Measurements from ENCODE around the gene TRABD. TPM values are rescaled to one million over a fixed set of nuclear protein-coding genes. Genes with fewer than 3 reads are reported as not detected.

The TRABD gene
- polyA plus RNA-seq, 1 donor from 2014 or later = 31.8 TPM

- Histone ChIP-seq H3K9me2 (ENCODE audit: insufficient read depth, low read length) (no peaks in the 10 kb centered on the region), H2AFZ (ENCODE audit: low read depth, low read length) (no peak overlapping the region), H3K79me2 (replicated peaks; ENCODE audit: insufficient read depth, low read length) (no peaks in the 10 kb centered on the region), H3K9me3 (ENCODE audit: low read length) (no peaks in the 10 kb centered on the region), H3K4me3 (ENCODE audit: low read length) (no peak overlapping the region), H3K27ac (ENCODE audit: low read length) (no peak overlapping the region), H3K27me3 (ENCODE audit: insufficient read depth, low read depth, low read length) (peaks cover 5% of the 10 kb centered on the region), H4K20me1 (ENCODE audit: insufficient read depth) (no peaks in the 10 kb centered on the region), H3K4me2 (ENCODE audit: low read length) (no peak overlapping the region), H3K9ac (ENCODE audit: low read length) (no peak overlapping the region), H3K36me3 (ENCODE audit: insufficient read depth, low read length) (no peaks in the 10 kb centered on the region), H3F3A (ENCODE audit: insufficient read depth, low read length, poor library complexity, severe bottlenecking) (no peaks in the 10 kb centered on the region)
- TF ChIP-seq TAF1 (IDR thresholded peaks at IDR 0.05; ENCODE audit: low read depth) (no peak), SMC3 (conservative IDR thresholded peaks at IDR 0.05; ENCODE audit: poor library complexity) (no peak), RAD21 (conservative IDR thresholded peaks at IDR 0.05) (no peak), REST (IDR thresholded peaks at IDR 0.05; ENCODE audit: borderline replicate concordance) (no peak), MXI1 (conservative IDR thresholded peaks at IDR 0.05; ENCODE audit: poor library complexity, severe bottlenecking) (no peak), POLR2AphosphoS5 (IDR thresholded peaks at IDR 0.05) (no peak), EZH2 (IDR thresholded peaks at IDR 0.05; ENCODE audit: borderline replicate concordance, insufficient read depth, low read length, poor library complexity, severe bottlenecking) (no peak), EP300 (conservative IDR thresholded peaks at IDR 0.05; ENCODE audit: poor library complexity, severe bottlenecking) (no peak)
- TF ChIP-seq, protein P1, sequence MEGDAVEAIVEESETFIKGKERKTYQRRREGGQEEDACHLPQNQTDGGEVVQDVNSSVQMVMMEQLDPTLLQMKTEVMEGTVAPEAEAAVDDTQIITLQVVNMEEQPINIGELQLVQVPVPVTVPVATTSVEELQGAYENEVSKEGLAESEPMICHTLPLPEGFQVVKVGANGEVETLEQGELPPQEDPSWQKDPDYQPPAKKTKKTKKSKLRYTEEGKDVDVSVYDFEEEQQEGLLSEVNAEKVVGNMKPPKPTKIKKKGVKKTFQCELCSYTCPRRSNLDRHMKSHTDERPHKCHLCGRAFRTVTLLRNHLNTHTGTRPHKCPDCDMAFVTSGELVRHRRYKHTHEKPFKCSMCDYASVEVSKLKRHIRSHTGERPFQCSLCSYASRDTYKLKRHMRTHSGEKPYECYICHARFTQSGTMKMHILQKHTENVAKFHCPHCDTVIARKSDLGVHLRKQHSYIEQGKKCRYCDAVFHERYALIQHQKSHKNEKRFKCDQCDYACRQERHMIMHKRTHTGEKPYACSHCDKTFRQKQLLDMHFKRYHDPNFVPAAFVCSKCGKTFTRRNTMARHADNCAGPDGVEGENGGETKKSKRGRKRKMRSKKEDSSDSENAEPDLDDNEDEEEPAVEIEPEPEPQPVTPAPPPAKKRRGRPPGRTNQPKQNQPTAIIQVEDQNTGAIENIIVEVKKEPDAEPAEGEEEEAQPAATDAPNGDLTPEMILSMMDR (IDR thresholded peaks at IDR 0.05; ENCODE audit: poor library complexity, severe bottlenecking) = no peak
Measured at GRCh38 chr22:50173983-50174355, 11.7 kb upstream of the TRABD start.

- Histone ChIP-seq H3K27ac (ENCODE audit: low read length) (no peak overlapping the region), H3K36me3 (ENCODE audit: insufficient read depth, low read length) (no peaks in the 10 kb centered on the region)
- no peak for TF ChIP-seq POLR2AphosphoS5 (IDR thresholded peaks at IDR 0.05)
- TF ChIP-seq EZH2 (IDR thresholded peaks at IDR 0.05; ENCODE audit: borderline replicate concordance, insufficient read depth, low read length, poor library complexity, severe bottlenecking) = no peak
- TF ChIP-seq REST (IDR thresholded peaks at IDR 0.05; ENCODE audit: borderline replicate concordance) = no peak
- TF ChIP-seq TAF1 (IDR thresholded peaks at IDR 0.05; ENCODE audit: low read depth) = no peak
- TF ChIP-seq, protein P1 (IDR thresholded peaks at IDR 0.05; ENCODE audit: poor library complexity, severe bottlenecking) = no peak
- no peak for TF ChIP-seq MXI1 (conservative IDR thresholded peaks at IDR 0.05; ENCODE audit: poor library complexity, severe bottlenecking)
- TF ChIP-seq SMC3 (conservative IDR thresholded peaks at IDR 0.05; ENCODE audit: poor library complexity) = no peak
- no peak for TF ChIP-seq EP300 (conservative IDR thresholded peaks at IDR 0.05; ENCODE audit: poor library complexity, severe bottlenecking)
- no peak for TF ChIP-seq RAD21 (conservative IDR thresholded peaks at IDR 0.05)
Measured at GRCh38 chr22:50174382-50175190, 11.1 kb upstream of the TRABD start.

More at GRCh38 chr22:50174382-50175190, 11.1 kb upstream of the TRABD start:
- no peak overlapping the region for H3K4me3 ChIP-seq (ENCODE audit: low read length)
- H3K9me3 ChIP-seq (ENCODE audit: low read length) = no peaks in the 10 kb centered on the region
- H3F3A ChIP-seq (ENCODE audit: insufficient read depth, low read length, poor library complexity, severe bottlenecking) = no peaks in the 10 kb centered on the region
- no peaks in the 10 kb centered on the region for H3K9me2 ChIP-seq (ENCODE audit: insufficient read depth, low read length)
- no peak overlapping the region for H3K4me2 ChIP-seq (ENCODE audit: low read length)
- no peaks in the 10 kb centered on the region for H3K27me3 ChIP-seq (ENCODE audit: insufficient read depth, low read depth, low read length)
- no peaks in the 10 kb centered on the region for H3K79me2 ChIP-seq (replicated peaks; ENCODE audit: insufficient read depth, low read length)
- no peak overlapping the region for H2AFZ ChIP-seq (ENCODE audit: low read depth, low read length)
- H4K20me1 ChIP-seq (ENCODE audit: insufficient read depth) = no peaks in the 10 kb centered on the region
- H3K9ac ChIP-seq (ENCODE audit: low read length) = no peak overlapping the region

All from neural cell (in vitro differentiated cells).